Measurements from ENCODE around the gene SLC31A1.

SLC31A1 gene

GRCh38 chr9:113250807-113251206 lies 29.5 kb downstream of the SLC31A1 start:
- TF ChIP-seq ARNTL (CRISPR knock-in tag; IDR thresholded peaks at IDR 0.05; ENCODE audit: borderline replicate concordance, low read depth) = no peak
- no peak for TF ChIP-seq ZNF8 (CRISPR knock-in tag; IDR thresholded peaks at IDR 0.05)
- TF ChIP-seq ZFP3 (CRISPR knock-in tag; IDR thresholded peaks at IDR 0.05) = no peak
- TF ChIP-seq ZNF565 (CRISPR knock-in tag; conservative IDR thresholded peaks at IDR 0.05; ENCODE audit: low read depth) = no peak
- TF ChIP-seq RARB (CRISPR knock-in tag; IDR thresholded peaks at IDR 0.05) = no peak
- TF ChIP-seq CREB5 (CRISPR knock-in tag; IDR thresholded peaks at IDR 0.05; ENCODE audit: low read depth) = no peak
- TF ChIP-seq, protein P1, sequence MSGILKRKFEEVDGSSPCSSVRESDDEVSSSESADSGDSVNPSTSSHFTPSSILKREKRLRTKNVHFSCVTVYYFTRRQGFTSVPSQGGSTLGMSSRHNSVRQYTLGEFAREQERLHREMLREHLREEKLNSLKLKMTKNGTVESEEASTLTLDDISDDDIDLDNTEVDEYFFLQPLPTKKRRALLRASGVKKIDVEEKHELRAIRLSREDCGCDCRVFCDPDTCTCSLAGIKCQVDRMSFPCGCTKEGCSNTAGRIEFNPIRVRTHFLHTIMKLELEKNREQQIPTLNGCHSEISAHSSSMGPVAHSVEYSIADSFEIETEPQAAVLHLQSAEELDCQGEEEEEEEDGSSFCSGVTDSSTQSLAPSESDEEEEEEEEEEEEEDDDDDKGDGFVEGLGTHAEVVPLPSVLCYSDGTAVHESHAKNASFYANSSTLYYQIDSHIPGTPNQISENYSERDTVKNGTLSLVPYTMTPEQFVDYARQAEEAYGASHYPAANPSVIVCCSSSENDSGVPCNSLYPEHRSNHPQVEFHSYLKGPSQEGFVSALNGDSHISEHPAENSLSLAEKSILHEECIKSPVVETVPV (CRISPR knock-in tag; IDR thresholded peaks at IDR 0.05) = no peak
- no peak for ATAC-seq

GRCh38 chr9:113254991-113255390 lies 33.6 kb downstream of the SLC31A1 start:
- no peak for TF ChIP-seq ZFP30 (CRISPR knock-in tag; IDR thresholded peaks at IDR 0.05)
- peak; percentile 66; the same call in 1 of the 2 replicates for TF ChIP-seq ARNTL (CRISPR knock-in tag; IDR thresholded peaks at IDR 0.05; ENCODE audit: borderline replicate concordance, low read depth)
- no peak for TF ChIP-seq ZC3H10 (CRISPR knock-in tag; IDR thresholded peaks at IDR 0.05)
- TF ChIP-seq TCF4 (CRISPR knock-in tag; IDR thresholded peaks at IDR 0.05; ENCODE audit: borderline replicate concordance) = peak; percentile 99
- TF ChIP-seq ZFP3 (CRISPR knock-in tag; IDR thresholded peaks at IDR 0.05) = no peak
- TF ChIP-seq SNAI2 (CRISPR knock-in tag; IDR thresholded peaks at IDR 0.05) = 0 out of 2 replicates have a peak, but pooled peaks have one; percentile 50
- TF ChIP-seq POU6F1 (CRISPR knock-in tag; IDR thresholded peaks at IDR 0.05; ENCODE audit: borderline replicate concordance, low read depth) = no peak
- TF ChIP-seq ZNF565 (CRISPR knock-in tag; conservative IDR thresholded peaks at IDR 0.05; ENCODE audit: low read depth) = 0 out of 2 replicates have a peak, but pooled peaks have one; percentile 53
- peak; percentile 95 for TF ChIP-seq TSHZ2 (CRISPR knock-in tag; IDR thresholded peaks at IDR 0.05)
- no peak for TF ChIP-seq CSDC2 (CRISPR knock-in tag; IDR thresholded peaks at IDR 0.05)
- 0 out of 2 replicates have a peak, but pooled peaks have one; percentile 76 for TF ChIP-seq ESRRG (CRISPR knock-in tag; IDR thresholded peaks at IDR 0.05)
- TF ChIP-seq, protein P1 (CRISPR knock-in tag; IDR thresholded peaks at IDR 0.05) = peak; percentile 88; the same call in 1 of the 2 replicates
- TF ChIP-seq ISL1 (CRISPR knock-in tag; IDR thresholded peaks at IDR 0.05) = peak; percentile 67
- TF ChIP-seq ZNF70 (CRISPR knock-in tag; IDR thresholded peaks at IDR 0.05) = peak; percentile 67; the same call in 1 of the 2 replicates
- peak; percentile 65 for TF ChIP-seq ZNF8 (CRISPR knock-in tag; IDR thresholded peaks at IDR 0.05)
- peak; percentile 60 for TF ChIP-seq CREB5 (CRISPR knock-in tag; IDR thresholded peaks at IDR 0.05; ENCODE audit: low read depth)
- TF ChIP-seq GLIS3 (CRISPR knock-in tag; IDR thresholded peaks at IDR 0.05) = peak; percentile 66; the same call in 1 of the 2 replicates
- ATAC-seq = no peak; the same call in 2 of the 3 replicates

DNA sequence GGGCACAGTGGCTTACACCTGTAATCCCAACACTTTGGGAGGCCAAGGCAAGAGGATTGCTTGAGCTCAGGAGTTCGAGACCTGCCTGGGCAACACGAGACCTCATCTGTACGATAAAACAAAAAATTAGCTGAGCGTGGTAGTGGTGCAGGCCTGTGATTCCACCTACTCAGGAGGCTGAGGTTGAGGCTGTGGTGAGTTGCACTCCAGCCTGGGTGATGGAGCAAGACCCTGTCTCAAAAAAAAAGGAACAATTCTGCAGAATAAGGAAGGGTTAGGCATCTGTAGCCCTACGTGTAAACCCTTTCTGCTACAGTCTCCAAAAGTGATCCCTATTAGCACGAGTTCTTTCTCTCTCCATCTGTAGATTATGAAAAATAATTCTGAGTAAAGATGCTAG lies 34.1 kb downstream of the SLC31A1 start:
- no peak for ATAC-seq
- no peak for TF ChIP-seq ZNF70 (CRISPR knock-in tag; IDR thresholded peaks at IDR 0.05)
- no peak for TF ChIP-seq SNAI2 (CRISPR knock-in tag; IDR thresholded peaks at IDR 0.05)
- TF ChIP-seq OSR1 (CRISPR knock-in tag; IDR thresholded peaks at IDR 0.05) = no peak
- no peak for TF ChIP-seq TOX (CRISPR knock-in tag; IDR thresholded peaks at IDR 0.05; ENCODE audit: borderline replicate concordance)
- no peak for TF ChIP-seq GLIS3 (CRISPR knock-in tag; IDR thresholded peaks at IDR 0.05)
- TF ChIP-seq ZNF8 (CRISPR knock-in tag; IDR thresholded peaks at IDR 0.05) = no peak
- TF ChIP-seq CREB5 (CRISPR knock-in tag; IDR thresholded peaks at IDR 0.05; ENCODE audit: low read depth) = no peak
- no peak for TF ChIP-seq ISL1 (CRISPR knock-in tag; IDR thresholded peaks at IDR 0.05)
- no peak for TF ChIP-seq CSDC2 (CRISPR knock-in tag; IDR thresholded peaks at IDR 0.05)
- no peak for TF ChIP-seq ARNTL (CRISPR knock-in tag; IDR thresholded peaks at IDR 0.05; ENCODE audit: borderline replicate concordance, low read depth)
- no peak for TF ChIP-seq ZNF565 (CRISPR knock-in tag; conservative IDR thresholded peaks at IDR 0.05; ENCODE audit: low read depth)
